Left renal cortex interstitium (tissue), 4 donors: ENCODE data around the gene RMC1. TPM values are rescaled to one million over a fixed set of nuclear protein-coding genes. Genes with fewer than 3 reads are reported as not detected.
"Not testable (repeated sequence)": the region's sequence is repeated elsewhere in the genome, so short reads cannot be mapped to it uniquely, and the experiment has no call there.

Experiments used
- DNase-seq, 4 donors: peaks; one replicate each; pipeline ENCODE4 v3.0.0-alpha.2; 2013; ENCODE audit warnings: low read depth in 4 of 4, low spot score in 2 of 4, missing footprints in 1 of 4
- polyA plus RNA-seq, 4 donors: library from polyadenylated mRNA; unstranded; fragments of 120-200 nt; gene quantifications; one replicate each; pipeline ENCODE4 v1.2.1, GENCODE V29; 2013; ENCODE audit not compliant: insufficient read length in 4 of 4

RMC1 gene
- polyA plus RNA-seq, 4 donors, result 22.1 to 26.6 (median 23.9) TPM

GRCh38 chr18:23553887-23554286, 50.6 kb downstream of the RMC1 start:
- no peak for DNase-seq

GRCh38 chr18:23556145-23556780, 53.0 kb downstream of the RMC1 start:
- DNase-seq, result no peak

- not testable (repeated sequence) for DNase-seq
These were observed 54.2 kb downstream of the RMC1 start for GRCh38 chr18:23557511-23557910.

GRCh38 chr18:23560186-23560585, 56.9 kb downstream of the RMC1 start:
- DNase-seq, result no peak

- DNase-seq, result no peak
These were observed 60.2 kb downstream of the RMC1 start for GRCh38 chr18:23563377-23564043.

GRCh38 chr18:23565916-23566547, 62.7 kb downstream of the RMC1 start:
- no peak for DNase-seq

- DNase-seq, result no peak
These were observed 64.4 kb downstream of the RMC1 start for GRCh38 chr18:23567671-23568070.

GRCh38 chr18:23568281-23569138, 65.2 kb downstream of the RMC1 start:
- no peak for DNase-seq

GRCh38 chr18:23569299-23570063, 66.2 kb downstream of the RMC1 start:
- DNase-seq, result no peak

- no peak for DNase-seq
These were observed 67.7 kb downstream of the RMC1 start for GRCh38 chr18:23570912-23571504.

GRCh38 chr18:23572012-23572411, 68.7 kb downstream of the RMC1 start:
- no peak for DNase-seq

GRCh38 chr18:23572570-23572969, 69.3 kb downstream of the RMC1 start:
- DNase-seq, result no peak

GRCh38 chr18:23573020-23573419, 69.7 kb downstream of the RMC1 start:
- DNase-seq, result no peak

- DNase-seq, result no peak
These were observed 70.5 kb downstream of the RMC1 start for GRCh38 chr18:23573626-23574431.

- no peak for DNase-seq
These were observed 71.4 kb downstream of the RMC1 start for GRCh38 chr18:23574611-23575308.

GRCh38 chr18:23575309-23575651, 72.0 kb downstream of the RMC1 start:
- DNase-seq, result no peak

GRCh38 chr18:23577521-23577920, 74.2 kb downstream of the RMC1 start:
- not testable (repeated sequence) for DNase-seq

- DNase-seq, result no peak
These were observed 74.9 kb downstream of the RMC1 start for GRCh38 chr18:23578067-23578701.
